Naive thymus-derived CD8-positive, alpha-beta T cell (primary cell): ENCODE results near the gene ANGPT4. TPM values are rescaled to one million over a fixed set of nuclear protein-coding genes. Genes with fewer than 3 reads are reported as not detected.
"Not testable (repeated sequence)": the region's sequence is repeated elsewhere in the genome, so short reads cannot be mapped to it uniquely, and the experiment has no call there.

Experiments
- ATAC-seq, 2 donors: fragments of 150-1000 bp; cut with Tn5 transposase in 1 of 2; sonication (Bioruptor Pico), chemical (Tn5 transposase) in 1 of 2; 1 replicate in 1 of 2; 2 replicates in 1 of 2; pipeline ENCODE4 v1.10.0; 2021; ENCODE audit warnings: mild to moderate bottlenecking in 2 of 2, moderate library complexity in 2 of 2
- POLR2A ChIA-PET: fragments of 350-600 bp; sonication (Branson Sonifier 250); formaldehyde crosslinking; loops from one replicate; lab custom pipeline; 2021; ENCODE audit warnings: antibody characterized with exemption; lab: Charles Lee
- DNase-seq, 10 donors: peaks; one replicate each; pipeline versions ENCODE4 v3.0.0 to v3.0.0-alpha.2; 2020 to 2022
- H3K27ac Mint-ChIP-seq, 10 donors: one replicate each; pipeline ENCODE4 v1.8.0; 2020 to 2022; ENCODE audit warnings: mild to moderate bottlenecking in 10 of 10, mixed read lengths in 10 of 10, moderate library complexity in 4 of 10, inconsistent platforms in 1 of 10
- H3K27me3 Mint-ChIP-seq, 5 donors: one replicate each; pipeline ENCODE4 v1.8.0; 2021 to 2022; ENCODE audit warnings: mixed read lengths in 5 of 5
- H3K36me3 Mint-ChIP-seq, 3 donors: one replicate each; pipeline ENCODE4 v1.8.0; 2020 to 2022; ENCODE audit warnings: mixed read lengths in 3 of 3, mild to moderate bottlenecking in 2 of 3, inconsistent platforms in 1 of 3
- H3K4me1 Mint-ChIP-seq, 4 donors: one replicate each; pipeline ENCODE4 v1.8.0; 2021 to 2022; ENCODE audit warnings: mixed read lengths in 4 of 4
- H3K4me3 Mint-ChIP-seq, 10 donors: one replicate each; pipeline ENCODE4 v1.8.0; 2020 to 2022; ENCODE audit warnings: mild to moderate bottlenecking in 10 of 10, mixed read lengths in 10 of 10, moderate library complexity in 6 of 10, inconsistent platforms in 1 of 10
- H3K9me3 Mint-ChIP-seq, 9 donors: one replicate each; pipeline ENCODE4 v1.8.0; 2020 to 2022; ENCODE audit warnings: mixed read lengths in 9 of 9, mild to moderate bottlenecking in 3 of 9, inconsistent platforms in 1 of 9, moderate library complexity in 1 of 9
- polyA plus RNA-seq, 3 donors: library from polyadenylated mRNA; unstranded; fragments of 300-500 nt; fragmentation: Illumina TruSeq; gene quantifications; one replicate each; pipeline ENCODE4 v1.2.3, GENCODE V29; 2021
- total RNA-seq, 8 experiments: library from RNA in 2 of 8; stranded (reverse) in 2 of 8; gene quantifications; one replicate each; pipeline ENCODE4 v1.2.3 and lab custom pipeline; 2021 to 2026

The ANGPT4 gene
- total and polyA plus RNA-seq, 5 experiments from 2014 or later: not detected

- POLR2A ChIA-PET: no interaction called here
These were observed 4.1 kb downstream of the ANGPT4 start for GRCh38 chr20:911882-912600.

GRCh38 chr20:910870-911770, 5.0 kb downstream of the ANGPT4 start:
- Mint-ChIP-seq H3K4me1 (peaks cover 0 to 7% (median 2%) of the 10 kb centered on the region in 4 donors), H3K36me3 (no peaks in the 10 kb centered on the region), H3K27me3 (peaks cover 3 to 18% (median 9%) of the 10 kb centered on the region in 5 donors), H3K4me3 (no peak overlapping the region), H3K27ac (peak overlapping the region in 1 of 10 donors; percentile 39), H3K9me3 (no peaks in the 10 kb centered on the region)
- DNase-seq (no peak), ATAC-seq (no peak)
- POLR2A ChIA-PET: no interaction called here

More at GRCh38 chr20:911882-912600, 4.1 kb downstream of the ANGPT4 start:
- Mint-ChIP-seq H3K9me3 (no peaks in the 10 kb centered on the region), H3K4me3 (no peak overlapping the region), H3K27ac (peak overlapping the region in 1 of 10 donors; percentile 32), H3K36me3 (no peaks in the 10 kb centered on the region), H3K27me3 (peaks cover 3 to 18% (median 9%) of the 10 kb centered on the region in 5 donors), H3K4me1 (peaks cover 0 to 7% (median 3%) of the 10 kb centered on the region in 4 donors)
- ATAC-seq (no peak), DNase-seq (peak in 3 of 10 donors; percentile 6 to 15 (median 10))

GRCh38 chr20:910132-910869, 5.8 kb downstream of the ANGPT4 start:
- Mint-ChIP-seq H3K27ac (no peak overlapping the region), H3K4me1 (peaks cover 0 to 7% (median 5%) of the 10 kb centered on the region in 4 donors), H3K4me3 (no peak overlapping the region), H3K36me3 (no peaks in the 10 kb centered on the region), H3K27me3 (peaks cover 2 to 18% (median 7%) of the 10 kb centered on the region in 5 donors), H3K9me3 (no peaks in the 10 kb centered on the region)
- DNase-seq (no peak), ATAC-seq (no peak)
- POLR2A ChIA-PET: no interaction called here

- no peak for DNase-seq
- H3K27ac Mint-ChIP-seq: no peak overlapping the region
- H3K36me3 Mint-ChIP-seq: no peaks in the 10 kb centered on the region
- peaks cover 0 to 18% (median 5%) of the 10 kb centered on the region in 5 donors for H3K27me3 Mint-ChIP-seq
- POLR2A ChIA-PET: no interaction called here
- no peak for ATAC-seq
- H3K9me3 Mint-ChIP-seq: no peaks in the 10 kb centered on the region
- H3K4me1 Mint-ChIP-seq: peaks cover 0 to 11% (median 7%) of the 10 kb centered on the region in 4 donors
- no peak overlapping the region for H3K4me3 Mint-ChIP-seq
These were observed 6.5 kb downstream of the ANGPT4 start for GRCh38 chr20:909641-910040.

- POLR2A ChIA-PET: no interaction called here
- Mint-ChIP-seq H3K27me3 (peaks cover 0 to 3% (median 0%) of the 10 kb centered on the region in 5 donors), H3K36me3 (no peaks in the 10 kb centered on the region), H3K27ac (peak overlapping the region in 2 of 10 donors; percentile 41 to 78), H3K4me3 (no peak overlapping the region), H3K4me1 (peaks cover 0 to 13% (median 4%) of the 10 kb centered on the region in 4 donors), H3K9me3 (no peaks in the 10 kb centered on the region)
- no peak for ATAC-seq
- no peak for DNase-seq
These were observed 9.3 kb downstream of the ANGPT4 start for GRCh38 chr20:906703-907270.

GRCh38 chr20:906001-906520, 10.1 kb downstream of the ANGPT4 start:
- no peak for DNase-seq
- no peaks in the 10 kb centered on the region for H3K9me3 Mint-ChIP-seq
- ATAC-seq: no peak
- H3K36me3 Mint-ChIP-seq: no peaks in the 10 kb centered on the region
- POLR2A ChIA-PET: no interaction called here
- H3K27me3 Mint-ChIP-seq: peaks cover 0 to 3% (median 0%) of the 10 kb centered on the region in 5 donors
- H3K27ac Mint-ChIP-seq: peak overlapping the region in 1 of 10 donors; percentile 73
- peaks cover 0 to 13% (median 3%) of the 10 kb centered on the region in 4 donors for H3K4me1 Mint-ChIP-seq
- H3K4me3 Mint-ChIP-seq: no peak overlapping the region

GRCh38 chr20:905396-905961, 10.7 kb downstream of the ANGPT4 start:
- Mint-ChIP-seq H3K36me3 (no peaks in the 10 kb centered on the region), H3K9me3 (no peaks in the 10 kb centered on the region), H3K27ac (peak overlapping the region in 1 of 10 donors; percentile 73), H3K4me1 (peaks cover 0 to 13% (median 3%) of the 10 kb centered on the region in 4 donors), H3K27me3 (peaks cover 0 to 3% (median 0%) of the 10 kb centered on the region in 5 donors), H3K4me3 (no peak overlapping the region)
- DNase-seq: no peak
- POLR2A ChIA-PET: no interaction called here
- no peak for ATAC-seq

GRCh38 chr20:904039-904545, 12.0 kb downstream of the ANGPT4 start:
- H3K27me3 Mint-ChIP-seq: peaks cover 0 to 11% (median 4%) of the 10 kb centered on the region in 5 donors
- ATAC-seq (no peak), DNase-seq (no peak)
- no peak overlapping the region for H3K4me3 Mint-ChIP-seq
- no peaks in the 10 kb centered on the region for H3K36me3 Mint-ChIP-seq
- H3K9me3 Mint-ChIP-seq: no peaks in the 10 kb centered on the region
- H3K27ac Mint-ChIP-seq: no peak overlapping the region
- peaks cover 0 to 13% (median 3%) of the 10 kb centered on the region in 4 donors for H3K4me1 Mint-ChIP-seq
- POLR2A ChIA-PET: no interaction called here

GRCh38 chr20:897436-897835, 18.7 kb downstream of the ANGPT4 start:
- peak in 1 of 10 donors; percentile 14 for DNase-seq
- ATAC-seq, H3K4me1 Mint-ChIP-seq, H3K36me3 Mint-ChIP-seq, POLR2A ChIA-PET, H3K27ac Mint-ChIP-seq, H3K9me3 Mint-ChIP-seq, H3K4me3 Mint-ChIP-seq: not testable (repeated sequence)
- H3K27me3 Mint-ChIP-seq: peaks cover 5 to 29% (median 9%) of the 10 kb centered on the region in 5 donors

- Mint-ChIP-seq H3K27ac (no peak overlapping the region), H3K9me3 (no peaks in the 10 kb centered on the region), H3K36me3 (no peaks in the 10 kb centered on the region), H3K4me3 (no peak overlapping the region), H3K27me3 (peaks cover 5 to 29% (median 11%) of the 10 kb centered on the region in 5 donors), H3K4me1 (peaks cover 0 to 10% (median 2%) of the 10 kb centered on the region in 4 donors)
- ATAC-seq (no peak), DNase-seq (no peak)
- POLR2A ChIA-PET: no interaction called here
These were observed 19.6 kb downstream of the ANGPT4 start for GRCh38 chr20:896501-897025.

GRCh38 chr20:892371-892770, 23.8 kb downstream of the ANGPT4 start:
- H3K9me3 Mint-ChIP-seq, H3K36me3 Mint-ChIP-seq, POLR2A ChIA-PET, ATAC-seq, H3K27ac Mint-ChIP-seq, DNase-seq, H3K4me3 Mint-ChIP-seq: not testable (repeated sequence)
- Mint-ChIP-seq H3K27me3 (peaks cover 0 to 17% (median 13%) of the 10 kb centered on the region in 5 donors), H3K4me1 (peaks cover 0 to 11% (median 3%) of the 10 kb centered on the region in 4 donors)
